ENCODE results near the gene JOSD1. TPM values are rescaled to one million over a fixed set of nuclear protein-coding genes. Genes with fewer than 3 reads are reported as not detected.

The JOSD1 gene
- total RNA-seq, 2 experiments from 2014 or later: 303 to 307 TPM

GRCh38 chr22:38735126-38735464 lies 34.4 kb upstream of the JOSD1 start:
- POLR2A ChIA-PET: interaction anchor here (0.8 to 21.7 kb wide), 9 partner anchors 11 to 108 kb away, joined by 3 to 752 read pairs (median 7); partner anchors contain the start of genes GTPBP1, SUN2 and TOMM22

GRCh38 chr22:38734421-38735100 lies 33.8 kb upstream of the JOSD1 start:
- H3K27ac Mint-ChIP-seq: peak overlapping the region; percentile 88
- peaks cover 67% of the 10 kb centered on the region for H3K4me1 Mint-ChIP-seq (ENCODE audit: low read depth)
- Histone ChIP-seq H3K36me3 (ENCODE audit: insufficient read depth, low read length) (peaks cover 75% of the 10 kb centered on the region), H3K4me3 (ENCODE audit: low read length) (no peak overlapping the region), H3K4me1 (ENCODE audit: insufficient read depth, low read length) (peaks cover 66% of the 10 kb centered on the region), H3K27me3 (ENCODE audit: control insufficient read depth in 1 of 2, insufficient read depth in 2 of 2, low read length in 2 of 2) (no peaks in the 10 kb centered on the region), H3K27ac (ENCODE audit: low read depth in 1 of 2, low read length in 2 of 2) (peak overlapping the region in 1 of 2 donors; percentile 16), H3K9me3 (ENCODE audit: control insufficient read depth in 1 of 2, insufficient read depth in 1 of 2, low read length in 2 of 2) (no peaks in the 10 kb centered on the region)
- no peaks in the 10 kb centered on the region for H3K9me3 Mint-ChIP-seq
- POLR2A ChIA-PET: interaction anchor here (1.7 to 21.7 kb wide), 7 partner anchors 10 to 135 kb away, joined by 5 to 752 read pairs (median 33); partner anchors contain the start of genes GTPBP1, NPTXR and SUN2
- H3K27me3 Mint-ChIP-seq: no peaks in the 10 kb centered on the region
- DNase-seq (no peak), ATAC-seq (ENCODE audit: poor library complexity) (no peak)
- H3K36me3 Mint-ChIP-seq (ENCODE audit: low read depth): peaks cover 97% of the 10 kb centered on the region
- TF ChIP-seq CTCF (IDR thresholded peaks at IDR 0.05): no peak
- CTCF ChIA-PET: interaction anchor here (0.8 to 2.7 kb wide), 5 partner anchors 9 to 32 kb away, joined by 3 to 15 read pairs (median 6); partner anchors contain the start of gene GTPBP1
- intact Hi-C loops (cut with DNase I, micrococcal nuclease): loop anchor here in 1 of 2 experiments (2.0 to 5.0 kb wide), 2 partner anchors 14 to 108 kb away; partner anchors contain the start of gene NPTXR
- H3K4me3 Mint-ChIP-seq: peak overlapping the region; percentile 1

More at GRCh38 chr22:38735126-38735464, 34.4 kb upstream of the JOSD1 start:
- intact Hi-C loops (cut with DNase I, micrococcal nuclease): loop anchor here in 1 of 2 experiments (2.0 kb wide), 1 partner anchor 14 kb away; no protein-coding TSS in a partner anchor
- H3K9me3 Mint-ChIP-seq: no peaks in the 10 kb centered on the region
- peak in 1 of 14 experiments; percentile 24 for DNase-seq
- H3K36me3 Mint-ChIP-seq (ENCODE audit: low read depth): peaks cover 97% of the 10 kb centered on the region
- Histone ChIP-seq H3K4me3 (ENCODE audit: low read length) (no peak overlapping the region), H3K27ac (ENCODE audit: low read depth in 1 of 2, low read length in 2 of 2) (peak overlapping the region; percentile 22 to 43), H3K27me3 (ENCODE audit: control insufficient read depth in 1 of 2, insufficient read depth in 2 of 2, low read length in 2 of 2) (no peaks in the 10 kb centered on the region), H3K4me1 (ENCODE audit: insufficient read depth, low read length) (peaks cover 70% of the 10 kb centered on the region), H3K36me3 (ENCODE audit: insufficient read depth, low read length) (peaks cover 75% of the 10 kb centered on the region), H3K9me3 (ENCODE audit: control insufficient read depth in 1 of 2, insufficient read depth in 1 of 2, low read length in 2 of 2) (no peaks in the 10 kb centered on the region)
- no peak for TF ChIP-seq CTCF (IDR thresholded peaks at IDR 0.05)
- H3K4me1 Mint-ChIP-seq (ENCODE audit: low read depth): peaks cover 65% of the 10 kb centered on the region
- no peaks in the 10 kb centered on the region for H3K27me3 Mint-ChIP-seq
- no peak for ATAC-seq (ENCODE audit: poor library complexity)
- H3K27ac Mint-ChIP-seq: peak overlapping the region; percentile 88
- CTCF ChIA-PET: interaction anchor here (0.8 to 1.4 kb wide), 2 partner anchors 19 to 31 kb away, joined by 3 to 4 read pairs; no protein-coding TSS in a partner anchor
- H3K4me3 Mint-ChIP-seq: peak overlapping the region; percentile 37

GRCh38 chr22:38733724-38734381 lies 33.1 kb upstream of the JOSD1 start:
- intact Hi-C loops (cut with DNase I, micrococcal nuclease): loop anchor here in 1 of 2 experiments (2.0 to 5.0 kb wide), 3 partner anchors 15 to 108 kb away; partner anchors contain the start of gene NPTXR

More at GRCh38 chr22:38733724-38734381, 33.1 kb upstream of the JOSD1 start:
- peaks cover 59% of the 10 kb centered on the region for H3K4me1 ChIP-seq (ENCODE audit: insufficient read depth, low read length)
- peak overlapping the region; percentile 34 for H3K4me3 Mint-ChIP-seq
- peaks cover 67% of the 10 kb centered on the region for H3K4me1 Mint-ChIP-seq (ENCODE audit: low read depth)
- no peak for TF ChIP-seq CTCF (IDR thresholded peaks at IDR 0.05)
- H3K9me3 Mint-ChIP-seq: no peaks in the 10 kb centered on the region
- POLR2A ChIA-PET: interaction anchor here (1.2 to 21.7 kb wide), 11 partner anchors 10 to 149 kb away, joined by 3 to 752 read pairs (median 19); partner anchors contain the start of genes CBX6, CBY1, FAM227A and GTPBP1
- no peaks in the 10 kb centered on the region for H3K9me3 ChIP-seq (ENCODE audit: control insufficient read depth in 1 of 2, insufficient read depth in 1 of 2, low read length in 2 of 2)
- ATAC-seq (ENCODE audit: poor library complexity) (peak; percentile 7), DNase-seq (peak in 1 of 14 experiments; percentile 34)
- CTCF ChIA-PET: interaction anchor here (1.2 to 2.7 kb wide), 8 partner anchors 8 to 68 kb away, joined by 4 to 15 read pairs (median 6); partner anchors contain the start of gene GTPBP1
- H3K27ac Mint-ChIP-seq: peak overlapping the region; percentile 88
- H3K4me3 ChIP-seq (ENCODE audit: low read length): no peak overlapping the region
- H3K36me3 ChIP-seq (ENCODE audit: insufficient read depth, low read length): peaks cover 75% of the 10 kb centered on the region
- no peaks in the 10 kb centered on the region for H3K27me3 ChIP-seq (ENCODE audit: control insufficient read depth in 1 of 2, insufficient read depth in 2 of 2, low read length in 2 of 2)
- peaks cover 97% of the 10 kb centered on the region for H3K36me3 Mint-ChIP-seq (ENCODE audit: low read depth)
- H3K27ac ChIP-seq (ENCODE audit: low read depth in 1 of 2, low read length in 2 of 2): peak overlapping the region; percentile 14 to 35
- H3K27me3 Mint-ChIP-seq: no peaks in the 10 kb centered on the region

All from CD4-positive, alpha-beta T cell (primary cell).